ENCODE results near the gene SLC28A1.
"Not testable (repeated sequence)": the region's sequence is repeated elsewhere in the genome, so short reads cannot be mapped to it uniquely, and the experiment has no call there.

SLC28A1 gene

DNA sequence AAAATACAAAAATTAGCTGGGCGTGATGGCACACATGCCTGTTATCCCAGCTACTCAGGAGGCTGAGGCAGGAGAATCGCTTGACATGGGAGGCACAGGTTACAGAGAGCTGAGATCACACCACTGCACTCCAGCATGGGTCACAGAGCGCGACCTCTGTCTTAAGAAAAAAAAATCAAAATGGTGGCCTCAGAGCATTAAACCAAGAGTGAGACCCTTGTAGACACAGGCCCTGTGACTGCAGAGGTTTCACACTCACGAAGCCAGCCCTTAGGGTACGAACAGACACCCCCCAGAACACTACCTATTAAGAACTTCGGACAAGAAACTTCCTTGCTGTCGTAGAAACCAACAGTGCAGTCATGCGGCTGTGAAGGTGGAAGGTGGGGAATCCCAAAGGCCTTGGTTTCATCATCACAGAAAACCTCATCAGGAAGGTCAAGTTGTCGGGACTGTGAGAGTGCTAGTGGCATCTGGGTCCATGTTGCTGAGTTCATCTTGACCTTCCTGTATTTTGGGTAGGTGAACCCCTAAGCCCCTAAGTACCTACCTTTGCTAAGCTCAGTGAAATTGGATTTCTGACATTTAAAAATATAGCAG lies 92.4 kb downstream of the SLC28A1 start:
- no peak for DNase-seq

DNA sequence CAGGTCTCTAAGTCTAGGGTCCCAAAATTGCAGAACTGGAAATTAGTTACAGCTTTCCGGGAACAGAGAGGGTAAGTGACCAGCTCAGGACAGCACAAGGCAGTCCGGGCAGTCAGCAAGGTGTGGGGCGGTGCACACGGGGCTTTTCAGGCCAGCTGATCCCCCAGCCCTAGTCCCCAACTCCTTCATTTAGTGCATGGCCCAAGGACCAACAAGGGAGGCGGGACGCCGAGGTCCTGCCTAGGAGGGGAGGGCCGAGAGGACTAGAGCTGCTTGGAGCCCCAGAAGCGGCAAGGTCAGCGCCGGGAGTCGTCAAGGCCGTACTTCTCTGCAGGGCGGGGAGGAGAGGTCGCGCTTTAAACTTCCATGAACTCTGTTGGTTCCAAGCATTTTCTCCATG lies 95.2 kb downstream of the SLC28A1 start:
- DNase-seq = no peak

DNA sequence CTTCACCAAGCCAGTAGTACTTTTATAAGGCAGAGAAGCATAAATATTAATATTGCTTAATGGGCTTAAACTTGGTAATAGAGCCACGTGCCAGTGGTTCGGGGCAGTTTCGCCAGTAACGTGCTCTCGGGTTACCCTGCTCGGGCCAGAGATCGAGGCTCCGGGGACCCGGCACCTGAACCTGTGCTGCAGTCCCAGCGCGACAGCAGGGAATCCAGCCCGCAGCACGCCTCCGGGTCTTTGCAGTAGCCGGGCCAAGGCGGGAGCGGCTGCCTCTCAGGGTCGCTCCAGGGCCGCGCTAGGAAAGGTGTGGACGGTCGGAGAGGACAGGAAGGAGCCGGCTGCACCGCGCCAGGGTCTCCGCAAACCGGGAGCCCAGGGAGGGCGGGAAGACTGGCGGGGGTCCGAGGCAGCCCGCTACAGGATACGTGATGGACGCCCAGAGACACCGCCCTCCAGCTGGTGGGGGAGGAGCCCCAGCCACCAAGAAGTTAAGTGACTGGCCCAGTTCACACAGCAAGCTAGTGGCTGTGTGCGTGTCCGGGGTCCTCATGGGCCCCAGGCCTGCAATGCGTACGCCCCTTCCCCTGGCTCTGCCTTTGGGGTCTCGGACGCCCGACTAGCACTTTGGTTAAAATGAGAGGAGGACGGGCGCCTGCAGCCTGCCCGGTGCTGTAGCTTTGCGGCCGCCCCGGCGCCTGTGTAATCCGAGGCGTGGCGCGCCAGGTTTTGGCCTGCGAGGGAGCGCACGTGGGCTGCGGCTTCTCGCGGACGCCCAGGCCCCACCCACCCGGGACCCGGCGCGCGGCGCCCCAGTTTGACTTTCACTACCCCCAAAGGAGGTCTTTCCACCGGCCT lies 96.0 kb downstream of the SLC28A1 start:
- peak; percentile 94 for DNase-seq

DNA sequence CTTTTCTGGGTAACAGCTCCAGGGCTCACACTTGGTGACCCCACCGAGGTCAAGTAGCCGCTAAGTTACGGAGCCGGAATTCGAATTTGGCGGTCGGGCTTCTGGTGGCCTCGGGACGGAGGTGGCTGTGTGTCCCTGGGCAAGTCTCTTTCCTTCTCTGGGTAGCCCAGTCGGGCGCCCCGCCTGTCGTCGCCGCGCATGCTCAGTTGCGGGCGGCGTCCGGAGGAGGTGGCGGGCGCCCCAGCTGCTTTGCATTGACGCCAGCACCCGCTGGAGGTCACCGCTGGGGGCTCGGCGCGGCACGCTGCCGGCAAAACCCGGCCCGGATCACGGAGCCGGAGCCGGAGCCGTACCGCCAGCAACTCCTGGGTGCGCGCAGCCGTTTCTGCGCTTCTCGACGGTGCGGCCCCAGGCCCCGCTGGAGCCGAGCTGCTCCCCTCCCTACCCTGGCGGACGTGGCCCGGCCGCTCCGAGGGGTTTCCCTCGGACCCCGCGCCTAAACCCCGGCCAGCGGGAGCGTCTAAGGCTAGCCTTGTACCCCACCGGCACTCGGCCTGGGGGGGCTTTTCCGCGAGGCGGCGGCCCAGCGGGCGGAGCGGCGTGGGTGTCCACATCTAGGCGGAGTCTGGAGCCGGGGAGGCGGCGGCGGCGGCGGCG lies 96.7 kb downstream of the SLC28A1 start:
- peak; percentile 96 for DNase-seq

DNA sequence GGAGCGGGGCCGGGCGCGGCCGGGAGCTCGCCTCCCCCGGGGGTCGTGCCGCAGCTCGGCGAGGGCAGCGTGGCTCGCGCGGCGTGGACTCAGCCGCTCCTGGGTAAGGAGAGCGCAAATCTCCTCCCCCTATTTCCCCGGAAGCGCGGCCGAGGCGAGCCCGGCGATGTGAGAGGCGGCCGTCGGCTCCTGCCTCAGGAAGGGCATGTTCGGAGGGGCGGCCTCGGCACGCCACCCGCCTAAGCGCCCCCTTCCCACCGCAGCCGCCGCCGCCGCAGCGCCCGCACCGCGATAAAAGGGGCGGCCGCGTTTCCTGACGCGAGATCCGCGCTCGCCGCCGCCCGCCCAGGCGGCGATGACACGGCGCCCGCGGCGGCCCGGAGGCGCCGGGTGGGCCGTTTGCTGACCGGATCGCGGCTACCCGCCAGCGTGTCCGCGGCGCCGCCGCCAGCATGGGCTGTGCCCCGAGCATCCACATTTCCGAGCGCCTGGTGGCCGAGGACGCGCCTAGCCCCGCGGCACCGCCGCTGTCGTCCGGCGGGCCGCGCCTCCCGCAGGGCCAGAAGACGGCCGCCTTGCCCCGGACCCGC lies 97.3 kb downstream of the SLC28A1 start, which contains the start of gene PDE8A:
Gene PDE8A (plus strand): TSS at position 146 of the 590 bp plus-strand sequence. CDS start 307 bp downstream, at position 453.
- peak; percentile 72 for DNase-seq

DNA sequence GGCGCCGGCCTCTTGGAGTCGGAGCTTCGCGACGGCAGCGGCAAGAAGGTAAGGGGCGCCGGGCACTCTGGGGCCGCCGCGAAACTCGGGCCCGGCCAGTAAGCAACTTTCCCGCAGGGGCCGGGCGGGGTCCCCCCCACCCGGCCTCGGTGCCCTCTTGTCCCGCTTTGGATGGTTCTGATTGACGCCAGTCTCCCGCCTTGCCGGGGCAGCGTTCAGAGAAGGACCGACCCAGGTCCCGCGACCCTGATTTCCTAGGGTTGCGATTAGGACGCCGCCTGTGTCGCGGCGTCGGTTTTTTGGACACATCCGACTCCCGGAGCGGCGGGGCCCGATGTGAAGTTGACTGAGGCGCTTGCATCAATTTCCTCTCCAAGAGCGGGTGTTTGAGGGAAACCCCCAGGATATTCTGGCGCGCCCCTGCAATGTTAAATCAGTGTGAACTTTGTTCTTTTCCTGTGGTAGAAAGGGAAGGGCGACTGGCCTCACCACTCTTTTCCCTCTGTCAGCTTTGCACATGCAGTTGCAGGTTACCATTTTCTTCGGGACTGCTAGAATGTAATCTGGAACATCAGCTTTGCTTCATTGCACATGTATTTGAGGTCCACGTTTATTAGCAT lies 97.9 kb downstream of the SLC28A1 start:
- peak; percentile 62 for DNase-seq

DNA sequence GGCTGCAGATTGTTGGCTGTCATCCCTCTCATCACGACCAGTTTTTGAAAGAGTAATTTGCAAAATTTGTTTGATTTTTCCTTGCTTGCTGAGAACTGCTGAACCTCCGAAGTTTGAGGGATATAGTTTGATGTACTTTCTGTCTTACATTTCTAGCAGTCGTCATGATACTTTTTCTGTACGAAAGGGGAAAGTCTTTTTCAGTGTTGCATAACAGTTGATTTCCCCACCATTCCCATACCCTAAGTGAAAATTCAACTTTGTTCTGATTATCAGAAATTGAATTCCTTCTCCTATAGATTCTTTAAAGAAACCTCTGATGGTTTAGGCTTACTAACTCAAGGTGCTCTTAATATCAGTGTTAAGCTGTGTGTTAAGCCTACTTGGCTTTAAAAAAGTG lies 98.8 kb downstream of the SLC28A1 start:
- no peak for DNase-seq

DNA sequence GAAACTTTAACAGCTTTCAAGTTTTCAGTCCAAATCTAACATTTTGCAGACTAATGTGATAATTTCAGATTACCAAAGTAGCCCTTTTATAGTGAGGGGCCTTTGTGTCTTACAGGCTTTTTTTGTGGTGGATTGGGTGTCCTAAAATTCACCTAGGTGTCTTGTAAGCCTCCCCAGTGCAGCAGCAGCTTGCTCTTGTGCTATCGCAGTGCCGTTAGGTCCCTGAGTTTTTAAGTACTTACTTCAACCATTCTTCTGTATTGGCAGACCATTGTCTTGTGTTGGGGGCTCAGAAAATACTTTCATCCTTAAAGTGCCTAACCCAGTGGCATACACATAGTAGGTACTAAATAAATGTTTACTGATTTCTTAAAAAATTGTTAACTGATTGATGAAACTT lies 99.2 kb downstream of the SLC28A1 start:
- no peak for DNase-seq

DNA sequence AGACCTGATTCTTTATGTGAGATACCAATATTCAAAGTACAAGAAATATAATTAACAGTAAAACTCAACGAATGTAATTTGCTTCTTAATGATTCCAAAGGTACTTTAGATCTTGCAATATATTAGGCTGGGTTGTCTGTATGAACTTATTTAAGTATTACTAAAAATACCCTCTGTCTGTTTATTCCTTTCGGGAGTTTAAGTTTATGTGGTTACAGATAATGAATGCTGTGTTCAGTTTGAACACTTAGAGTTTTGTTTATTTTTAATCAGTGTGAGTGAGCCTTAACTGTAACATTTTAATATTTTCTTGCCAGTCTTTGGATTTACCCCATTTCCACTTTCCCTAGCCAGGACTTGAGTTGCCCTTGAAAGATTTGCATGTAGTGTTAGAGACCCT lies 100.7 kb downstream of the SLC28A1 start:
- no peak for DNase-seq

DNA sequence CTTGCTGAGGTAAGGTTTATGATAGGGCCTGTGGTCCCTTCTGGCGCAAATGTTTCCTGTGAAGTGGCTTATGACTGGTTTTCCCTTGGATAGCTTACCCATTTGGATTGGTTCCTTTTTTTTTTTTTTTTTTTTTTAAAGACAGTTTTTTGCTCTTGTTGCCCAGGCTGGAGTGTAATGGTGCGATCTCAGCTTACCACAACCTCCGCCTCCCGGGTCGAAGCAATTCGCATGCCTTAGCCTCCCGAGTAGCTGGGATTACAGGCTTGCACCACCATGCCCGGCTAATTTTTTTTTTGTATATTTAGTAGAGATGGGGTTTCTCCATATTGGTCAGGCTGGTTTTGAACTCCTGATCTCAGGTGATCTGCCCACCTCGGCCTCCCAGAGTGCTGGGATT lies 102.9 kb downstream of the SLC28A1 start:
- DNase-seq = not testable (repeated sequence)

DNA sequence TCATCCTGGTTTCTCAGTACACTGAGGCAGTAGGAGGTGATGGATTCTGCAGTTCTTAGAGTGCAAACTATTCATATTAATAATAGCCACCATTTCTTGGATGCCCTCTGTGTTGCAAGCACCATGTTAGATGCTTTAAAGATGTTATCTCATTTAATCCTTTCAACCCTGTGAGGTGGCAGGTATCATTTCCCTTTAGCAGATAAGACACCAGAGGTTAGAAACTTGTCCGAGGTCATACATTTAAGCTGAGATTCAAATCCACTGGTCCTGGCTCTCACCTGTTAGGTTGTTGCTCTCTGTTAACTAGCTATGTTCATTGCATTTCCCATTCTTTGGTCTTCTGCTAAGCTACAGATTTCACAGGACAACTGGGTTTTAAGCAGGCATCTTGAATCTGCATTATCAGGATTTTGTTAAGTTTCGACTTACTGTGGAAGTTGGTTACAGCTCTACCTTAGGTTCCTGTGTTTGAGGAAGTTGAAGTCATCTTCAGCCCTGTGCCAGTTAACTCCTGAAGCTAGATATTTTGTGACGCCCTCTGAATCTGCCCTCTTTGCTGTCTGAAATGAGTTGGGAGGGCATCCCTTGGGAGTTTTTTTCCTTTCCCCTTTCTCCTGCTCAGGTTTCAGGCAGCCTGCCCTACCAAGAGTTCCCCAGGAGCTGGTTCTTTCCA lies 103.6 kb downstream of the SLC28A1 start:
- no peak for DNase-seq

DNA sequence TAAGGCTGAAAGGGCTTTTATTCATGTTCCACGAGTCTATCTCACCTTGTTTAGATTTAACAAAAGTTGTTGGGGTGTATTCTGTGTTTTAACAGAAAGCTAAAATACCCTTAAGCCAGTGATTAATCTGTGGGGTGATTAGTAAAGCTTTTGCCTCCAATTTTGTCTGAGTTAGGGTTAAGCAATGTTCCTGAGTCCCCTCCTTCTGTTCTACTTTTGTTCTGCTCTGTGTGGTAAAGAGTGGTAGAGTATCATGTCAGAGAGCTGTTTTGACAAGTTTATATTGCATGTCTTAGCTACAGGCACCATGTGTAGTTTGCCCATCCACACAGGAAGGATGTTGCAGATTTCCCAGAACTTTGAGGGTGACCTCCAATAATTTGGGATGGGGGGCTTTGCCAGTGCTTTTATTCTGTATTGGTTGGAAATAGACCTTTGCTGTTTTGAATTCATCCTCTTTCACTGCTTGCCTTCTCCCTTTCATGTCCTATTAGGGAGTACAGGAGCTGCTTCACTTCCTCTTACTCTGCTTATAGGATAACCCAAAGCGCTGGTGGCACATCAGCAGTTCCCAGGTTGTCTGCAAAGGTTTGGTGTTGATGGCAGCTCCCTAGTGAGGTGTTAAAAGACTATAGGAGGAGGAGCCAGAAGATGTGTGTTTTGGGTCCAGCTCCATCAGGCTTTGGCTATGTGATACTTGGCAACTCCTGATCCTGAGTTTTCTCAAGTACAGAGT lies 104.6 kb downstream of the SLC28A1 start:
- DNase-seq = no peak

DNA sequence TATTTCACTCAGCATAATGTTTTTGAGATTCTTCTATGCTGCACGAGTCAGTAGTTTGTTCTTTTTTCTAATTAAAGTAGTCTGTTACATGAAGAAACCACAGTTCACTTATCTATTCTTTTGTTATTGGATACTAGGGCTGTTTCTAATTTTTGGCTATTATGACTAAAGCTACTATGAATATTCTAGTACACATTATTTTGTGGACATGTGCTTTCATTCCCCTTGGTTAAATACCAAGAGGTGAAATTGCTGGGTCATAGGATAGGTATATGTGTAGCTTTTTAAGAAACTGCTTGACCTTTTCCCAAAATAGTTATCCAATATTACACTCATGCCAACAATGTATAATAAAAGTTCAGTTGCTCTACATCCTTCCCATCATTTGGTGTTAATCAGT lies 106.0 kb downstream of the SLC28A1 start:
- DNase-seq = no peak

DNA sequence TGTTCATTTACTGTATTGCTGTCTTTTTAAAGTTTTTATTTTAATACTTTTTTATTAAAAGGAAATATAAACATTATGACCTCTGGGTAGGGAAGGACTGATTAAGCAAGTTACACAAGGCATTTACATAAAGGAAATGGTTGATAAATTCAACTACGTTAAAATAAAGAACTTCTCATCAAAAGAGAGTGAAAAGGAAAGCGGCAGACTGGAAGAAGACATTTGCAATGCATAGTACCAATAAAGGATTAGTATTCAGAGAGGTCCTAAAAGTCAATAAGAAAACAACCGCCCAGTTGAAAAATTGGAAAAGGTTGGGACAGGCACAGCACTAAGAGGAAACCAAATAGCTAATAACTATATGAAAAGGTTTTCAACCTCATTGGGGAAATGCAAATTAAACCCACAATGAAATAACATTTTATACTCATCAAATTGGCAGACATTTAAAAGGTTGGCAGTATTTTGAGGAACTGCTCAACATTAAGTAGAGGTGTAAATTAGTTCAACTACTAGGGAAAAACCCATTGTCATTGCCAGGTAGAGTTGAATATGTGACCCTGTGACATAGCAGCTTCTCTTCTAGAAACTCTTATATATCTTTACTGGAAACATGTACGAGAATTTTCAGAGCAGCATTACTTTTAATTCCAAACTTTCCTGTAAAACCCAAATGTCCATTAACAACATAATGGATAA lies 106.7 kb downstream of the SLC28A1 start:
- no peak for DNase-seq

DNA sequence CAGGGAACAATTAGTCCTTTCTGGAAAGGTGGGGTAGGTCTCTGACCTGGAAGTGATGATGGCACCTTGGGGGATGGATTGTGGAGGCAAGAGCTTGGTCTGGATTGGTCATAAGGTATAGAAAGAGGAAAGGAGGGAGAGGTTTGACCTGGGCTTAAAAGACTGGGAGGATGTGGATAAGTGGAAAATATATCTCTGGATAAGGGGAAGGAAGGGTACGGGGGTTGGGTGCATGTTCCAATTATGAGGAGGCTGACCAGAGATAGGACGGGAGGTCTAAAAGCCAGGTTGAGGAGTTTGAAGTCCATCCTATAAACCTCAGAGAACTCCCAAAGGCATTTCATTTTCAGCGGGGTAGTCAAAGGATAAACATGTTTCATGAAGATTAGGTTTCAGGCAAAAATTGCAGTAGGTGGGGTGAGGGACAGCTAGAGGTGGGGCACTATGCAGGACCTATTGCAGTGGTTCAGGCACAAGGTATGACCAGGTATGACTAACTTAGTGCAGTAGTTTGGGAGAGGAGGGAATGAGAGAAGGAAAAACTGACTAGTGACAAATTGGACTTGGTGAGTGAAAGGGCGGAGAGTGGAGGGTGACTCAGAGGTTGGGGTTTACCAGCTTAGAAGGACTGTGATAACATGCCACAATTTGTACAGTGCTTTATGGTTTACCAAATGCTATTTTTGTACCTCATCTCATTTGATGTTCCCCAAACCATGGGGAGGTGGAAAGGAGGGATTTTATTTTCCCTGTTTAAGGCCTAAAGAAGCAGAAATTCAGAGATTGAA lies 107.9 kb downstream of the SLC28A1 start:
- DNase-seq = no peak
